ENCODE measurements around the gene SIDT1.

- TF ChIP-seq, protein P1, sequence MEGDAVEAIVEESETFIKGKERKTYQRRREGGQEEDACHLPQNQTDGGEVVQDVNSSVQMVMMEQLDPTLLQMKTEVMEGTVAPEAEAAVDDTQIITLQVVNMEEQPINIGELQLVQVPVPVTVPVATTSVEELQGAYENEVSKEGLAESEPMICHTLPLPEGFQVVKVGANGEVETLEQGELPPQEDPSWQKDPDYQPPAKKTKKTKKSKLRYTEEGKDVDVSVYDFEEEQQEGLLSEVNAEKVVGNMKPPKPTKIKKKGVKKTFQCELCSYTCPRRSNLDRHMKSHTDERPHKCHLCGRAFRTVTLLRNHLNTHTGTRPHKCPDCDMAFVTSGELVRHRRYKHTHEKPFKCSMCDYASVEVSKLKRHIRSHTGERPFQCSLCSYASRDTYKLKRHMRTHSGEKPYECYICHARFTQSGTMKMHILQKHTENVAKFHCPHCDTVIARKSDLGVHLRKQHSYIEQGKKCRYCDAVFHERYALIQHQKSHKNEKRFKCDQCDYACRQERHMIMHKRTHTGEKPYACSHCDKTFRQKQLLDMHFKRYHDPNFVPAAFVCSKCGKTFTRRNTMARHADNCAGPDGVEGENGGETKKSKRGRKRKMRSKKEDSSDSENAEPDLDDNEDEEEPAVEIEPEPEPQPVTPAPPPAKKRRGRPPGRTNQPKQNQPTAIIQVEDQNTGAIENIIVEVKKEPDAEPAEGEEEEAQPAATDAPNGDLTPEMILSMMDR (IDR thresholded peaks at IDR 0.05): no peak
- TF ChIP-seq POLR2A (IDR thresholded peaks at IDR 0.05): peak; percentile 40
Observed at GRCh38 chr3:113663761-113664160, 131.4 kb downstream of the SIDT1 start.

Measured in right lobe of liver (tissue), 4 donors.